H1 (cell line): Measurements from ENCODE around the gene MYD88.

Source experiments
- CHD2 ChIP-seq: IDR thresholded peaks from 2 replicates; pipeline ENCODE4 v1.6.1; 2012; ENCODE audit warnings: low read length, improper control_type of control experiment
- CTCF ChIP-seq, 3 experiments: IDR thresholded peaks; 1 replicate in 2 of 3; 2 replicates in 1 of 3; pipeline versions ENCODE4 v1.5.1 to v1.6.1; 2011; ENCODE audit warnings: low read length in 3 of 3, mild to moderate bottlenecking in 3 of 3, inconsistent platforms in 2 of 3, low read depth in 1 of 3, moderate library complexity in 1 of 3; ENCODE audit not compliant: insufficient read depth in 1 of 3; ENCODE audit errors: control extremely low read depth in 1 of 3
- EP300 ChIP-seq, 2 experiments: IDR thresholded peaks; 1 replicate in 1 of 2; 2 replicates in 1 of 2; pipeline ENCODE4 v1.6.1; 2011 to 2012; ENCODE audit warnings: low read depth in 2 of 2, low read length in 2 of 2, mild to moderate bottlenecking in 2 of 2, borderline replicate concordance in 1 of 2, inconsistent platforms in 1 of 2, moderate library complexity in 1 of 2
- EZH2 ChIP-seq: fragments of 200-600 bp; sonication (generic); IDR thresholded peaks from 2 replicates; pipeline ENCODE4 v1.7.1; 2012; ENCODE audit warnings: low read depth, mild to moderate bottlenecking, moderate library complexity, low read length, inconsistent platforms; ENCODE audit not compliant: severe bottlenecking
- JUND ChIP-seq: IDR thresholded peaks from 2 replicates; pipeline ENCODE4 v1.6.1; 2011; ENCODE audit warnings: mild to moderate bottlenecking, improper control_type of control experiment, low read length
- NRF1 ChIP-seq: IDR thresholded peaks from 2 replicates; pipeline ENCODE4 v1.6.1; 2011; ENCODE audit warnings: mild to moderate bottlenecking, low read depth, low read length, improper control_type of control experiment
- POLR2A ChIP-seq, 2 experiments: IDR thresholded peaks; 1 replicate in 1 of 2; 2 replicates in 1 of 2; pipeline ENCODE4 v1.6.1; 2011; ENCODE audit warnings: low read depth in 2 of 2, low read length in 2 of 2, mild to moderate bottlenecking in 2 of 2; ENCODE audit errors: control extremely low read depth in 1 of 2
- POLR2AphosphoS5 ChIP-seq: IDR thresholded peaks from 2 replicates; pipeline ENCODE4 v1.6.1; 2011; ENCODE audit warnings: low read depth, low read length
- RAD21 ChIP-seq, 2 experiments: IDR thresholded peaks in 1 of 2; conservative IDR thresholded peaks in 1 of 2; 2 replicates each; pipeline ENCODE4 v1.6.1; 2011; ENCODE audit warnings: low read depth in 2 of 2, low read length in 2 of 2, improper control_type of control experiment in 1 of 2, inconsistent platforms in 1 of 2, mild to moderate bottlenecking in 1 of 2, moderate library complexity in 1 of 2
- RNF2 ChIP-seq: fragments of 200-900, 300-1000 bp; sonication (generic); IDR thresholded peaks from 2 replicates; pipeline ENCODE4 v1.7.1; 2016; ENCODE audit warnings: borderline replicate concordance, low read depth, mild to moderate bottlenecking, antibody characterized with exemption, low read length; ENCODE audit not compliant: poor library complexity, severe bottlenecking; ENCODE audit errors: missing control alignments
- SIN3A ChIP-seq, 2 experiments: IDR thresholded peaks in 1 of 2; conservative IDR thresholded peaks in 1 of 2; 2 replicates each; pipeline ENCODE4 v1.6.1; 2011 to 2012; ENCODE audit warnings: low read length in 2 of 2, improper control_type of control experiment in 1 of 2, low read depth in 1 of 2, mild to moderate bottlenecking in 1 of 2
- SP2 ChIP-seq: IDR thresholded peaks from 2 replicates; pipeline ENCODE4 v1.6.1; 2012; ENCODE audit warnings: mild to moderate bottlenecking, low read length, inconsistent platforms
- USF2 ChIP-seq: IDR thresholded peaks from 2 replicates; pipeline ENCODE4 v1.6.1; 2011; ENCODE audit warnings: low read length, improper control_type of control experiment
- ZNF274 ChIP-seq: IDR thresholded peaks from 2 replicates; pipeline ENCODE4 v1.7.0; 2012; ENCODE audit warnings: low read length, borderline replicate concordance; ENCODE audit errors: extremely low read depth

GRCh38 chr3:38140326-38141172 is 2.1 kb downstream of the MYD88 start:
- peak in 1 of 3 experiments; percentile 39; a peak in 1 of 4 replicates for TF ChIP-seq CTCF (IDR thresholded peaks at IDR 0.05; ENCODE audit: control extremely low read depth in 1 of 3, insufficient read depth in 1 of 3, low read depth in 1 of 3, low read length in 3 of 3)
- TF ChIP-seq POLR2AphosphoS5 = no peak
- TF ChIP-seq CHD2 = no peak
- TF ChIP-seq NRF1 = no peak
- no peak for TF ChIP-seq SIN3A (conservative IDR thresholded peaks at IDR 0.05 in 1 of 2, IDR thresholded peaks at IDR 0.05 in 1 of 2; ENCODE audit: low read depth in 1 of 2, low read length in 2 of 2)
- no peak for TF ChIP-seq EZH2
- no peak for TF ChIP-seq POLR2A (IDR thresholded peaks at IDR 0.05; ENCODE audit: control extremely low read depth in 1 of 2, low read depth in 2 of 2, low read length in 2 of 2)
- peak; percentile 22; a peak in 1 of 4 replicates for TF ChIP-seq RAD21 (IDR thresholded peaks at IDR 0.05 in 1 of 2, conservative IDR thresholded peaks at IDR 0.05 in 1 of 2; ENCODE audit: low read depth in 2 of 2, low read length in 2 of 2)
- TF ChIP-seq JUND = no peak
- no peak for TF ChIP-seq SP2
- TF ChIP-seq USF2 = no peak
- TF ChIP-seq ZNF274 = no peak
- TF ChIP-seq EP300 (IDR thresholded peaks at IDR 0.05; ENCODE audit: borderline replicate concordance in 1 of 2, low read depth in 2 of 2, low read length in 2 of 2) = no peak
- TF ChIP-seq RNF2 = no peak
